Measurements from ENCODE around the gene KPNA3.
"Not testable (repeated sequence)": the region's sequence is repeated elsewhere in the genome, so short reads cannot be mapped to it uniquely, and the experiment has no call there.

DNA sequence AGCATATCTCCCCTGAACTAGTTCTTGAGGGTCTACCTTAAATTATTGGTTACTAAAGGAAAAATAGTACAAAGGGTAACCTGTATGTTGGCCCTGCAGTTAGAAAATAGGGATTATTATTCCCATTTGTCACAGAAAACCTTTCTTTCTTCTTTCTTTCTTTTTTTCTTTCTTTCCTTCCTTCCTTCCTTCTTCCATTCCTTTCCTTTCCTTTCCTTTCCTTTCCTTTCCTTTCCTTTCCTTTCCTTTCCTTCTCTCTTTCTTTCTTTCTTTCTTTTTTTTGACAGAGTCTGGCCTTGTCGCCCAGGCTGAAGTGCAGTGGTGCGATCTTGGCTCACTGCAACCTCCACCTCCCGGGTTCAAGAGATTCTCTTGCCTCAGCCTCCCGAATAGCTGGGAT is 23.6 kb upstream of the KPNA3 start:
- TF ChIP-seq, protein P1, sequence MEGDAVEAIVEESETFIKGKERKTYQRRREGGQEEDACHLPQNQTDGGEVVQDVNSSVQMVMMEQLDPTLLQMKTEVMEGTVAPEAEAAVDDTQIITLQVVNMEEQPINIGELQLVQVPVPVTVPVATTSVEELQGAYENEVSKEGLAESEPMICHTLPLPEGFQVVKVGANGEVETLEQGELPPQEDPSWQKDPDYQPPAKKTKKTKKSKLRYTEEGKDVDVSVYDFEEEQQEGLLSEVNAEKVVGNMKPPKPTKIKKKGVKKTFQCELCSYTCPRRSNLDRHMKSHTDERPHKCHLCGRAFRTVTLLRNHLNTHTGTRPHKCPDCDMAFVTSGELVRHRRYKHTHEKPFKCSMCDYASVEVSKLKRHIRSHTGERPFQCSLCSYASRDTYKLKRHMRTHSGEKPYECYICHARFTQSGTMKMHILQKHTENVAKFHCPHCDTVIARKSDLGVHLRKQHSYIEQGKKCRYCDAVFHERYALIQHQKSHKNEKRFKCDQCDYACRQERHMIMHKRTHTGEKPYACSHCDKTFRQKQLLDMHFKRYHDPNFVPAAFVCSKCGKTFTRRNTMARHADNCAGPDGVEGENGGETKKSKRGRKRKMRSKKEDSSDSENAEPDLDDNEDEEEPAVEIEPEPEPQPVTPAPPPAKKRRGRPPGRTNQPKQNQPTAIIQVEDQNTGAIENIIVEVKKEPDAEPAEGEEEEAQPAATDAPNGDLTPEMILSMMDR (IDR thresholded peaks at IDR 0.05): not testable (repeated sequence)
- not testable (repeated sequence) for TF ChIP-seq ZFX (IDR thresholded peaks at IDR 0.05; ENCODE audit: borderline replicate concordance)

All from 22Rv1 (cell line).